ENCODE results near the gene HFM1.

HFM1 gene

DNA sequence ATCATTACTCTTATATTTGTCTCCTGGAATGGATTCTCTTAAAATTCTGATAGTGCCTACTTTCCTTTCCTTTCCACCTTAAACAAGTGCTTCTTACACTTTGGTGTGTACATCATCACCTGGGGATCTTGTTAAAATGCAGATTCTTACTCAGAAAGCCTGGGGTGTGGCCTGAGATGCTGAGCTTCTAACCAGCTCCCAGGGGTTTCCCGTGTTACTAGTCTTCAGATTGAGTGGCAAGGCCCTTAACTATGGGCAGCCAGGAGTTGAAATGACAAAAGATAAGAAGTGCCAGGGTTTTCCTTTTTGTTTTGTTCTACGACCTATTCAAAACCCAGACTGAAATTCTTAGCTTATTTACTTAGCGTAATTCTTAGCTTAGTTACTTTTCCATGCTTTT, 159.2 kb downstream of the HFM1 start:
- no peak for DNase-seq (ENCODE audit: low read depth in 3 of 3, low spot score in 1 of 3)

DNA sequence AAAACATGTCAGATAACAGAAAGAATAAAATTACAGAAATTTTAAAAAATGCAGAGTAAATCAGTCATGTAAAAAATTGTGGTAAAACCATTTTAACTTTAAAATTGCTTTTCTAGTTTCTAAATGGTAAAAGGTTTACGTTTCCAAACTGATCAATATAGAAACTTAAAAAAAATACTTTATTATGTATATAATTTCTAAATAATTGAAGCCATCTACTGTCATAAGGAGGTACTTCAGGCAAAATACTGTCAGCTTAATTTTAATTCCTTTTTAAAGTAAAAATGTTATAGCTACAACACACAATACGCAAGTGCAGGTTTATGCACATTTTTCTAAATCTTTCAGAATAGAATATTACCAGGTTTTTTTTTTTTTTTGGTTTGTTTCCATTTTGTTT, 159.9 kb downstream of the HFM1 start:
- no peak for DNase-seq (ENCODE audit: low read depth in 3 of 3, low spot score in 1 of 3)

DNA sequence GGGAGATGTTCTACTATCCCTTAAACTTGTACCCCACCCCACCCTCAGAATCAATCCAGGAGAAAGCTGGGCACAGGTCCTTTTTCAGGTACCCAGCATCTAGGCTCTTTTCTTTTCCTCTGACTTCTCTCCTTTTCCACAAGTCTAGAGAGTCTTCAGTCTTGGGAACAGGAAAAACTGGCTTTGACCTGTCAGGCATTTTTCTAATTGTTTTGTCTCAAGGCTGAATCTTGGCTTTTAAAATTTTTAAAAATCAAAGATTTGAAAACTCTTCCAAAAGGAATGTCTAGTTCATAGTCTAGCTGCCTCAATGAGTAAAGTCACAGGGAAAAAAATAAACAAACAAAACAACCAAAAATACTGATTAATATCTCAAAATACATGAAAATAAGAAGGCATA, 161.5 kb downstream of the HFM1 start:
- no peak for DNase-seq (ENCODE audit: low read depth in 3 of 3, low spot score in 1 of 3)

DNA sequence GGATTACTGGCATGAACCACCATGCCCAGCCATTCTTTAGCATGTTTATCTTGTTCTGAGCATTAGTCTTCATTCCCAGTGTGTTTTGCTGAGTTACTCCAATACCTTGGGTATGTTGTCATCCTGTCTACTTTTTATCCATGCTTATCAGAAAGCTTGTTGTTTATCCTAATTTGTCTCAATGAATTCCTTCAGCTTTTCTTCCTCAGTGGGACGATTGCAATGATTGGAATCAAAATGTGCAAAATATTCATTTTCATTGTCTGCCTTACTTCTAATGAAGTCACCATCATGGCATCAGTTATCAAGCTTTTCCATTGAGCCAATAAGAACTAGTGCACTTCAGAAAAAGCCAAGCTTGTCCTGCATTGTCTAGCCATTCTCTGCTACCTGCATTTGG, 170.5 kb downstream of the HFM1 start:
- no peak for DNase-seq (ENCODE audit: low read depth in 3 of 3, low spot score in 1 of 3)

DNA sequence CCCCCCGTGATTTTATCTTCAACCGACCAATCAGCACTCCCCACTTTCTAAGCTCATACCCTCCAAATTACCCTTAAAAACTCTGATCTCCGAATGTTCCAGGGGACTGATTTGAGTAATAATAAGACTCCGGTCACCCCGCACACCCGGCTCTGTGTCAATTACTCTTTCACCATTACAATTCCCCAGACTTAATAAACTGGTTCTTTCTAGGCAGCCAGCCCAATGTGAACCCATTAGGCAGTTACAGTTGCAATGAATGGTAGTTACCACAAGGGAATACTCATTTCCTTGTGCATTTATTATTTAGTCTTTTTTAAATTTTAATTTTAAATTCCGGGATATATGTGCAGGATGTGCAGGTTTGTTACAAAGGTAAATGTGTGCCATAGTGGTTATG, 177.9 kb downstream of the HFM1 start:
- DNase-seq (ENCODE audit: low read depth in 3 of 3, low spot score in 1 of 3): no peak

DNA sequence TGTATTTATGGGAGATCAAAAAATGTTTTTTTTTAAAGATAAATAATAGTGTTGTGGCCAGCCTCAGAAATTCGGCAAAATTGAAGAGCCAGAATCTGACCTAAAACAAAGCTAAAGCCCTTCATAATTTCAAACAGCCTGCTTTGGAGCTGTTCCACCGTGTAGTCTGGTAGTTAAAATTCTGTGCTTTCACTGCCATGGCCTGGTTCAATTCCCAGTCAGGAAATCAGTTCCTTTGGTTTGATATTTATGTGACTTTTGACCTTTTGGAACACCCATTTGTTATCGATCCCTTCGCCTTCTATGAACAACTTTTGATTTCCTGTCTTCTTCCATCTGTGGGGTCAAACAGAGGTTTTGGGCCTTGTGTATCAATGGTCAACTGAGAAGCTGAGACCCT, 179.8 kb downstream of the HFM1 start:
- DNase-seq (ENCODE audit: low read depth in 3 of 3, low spot score in 1 of 3): no peak

DNA sequence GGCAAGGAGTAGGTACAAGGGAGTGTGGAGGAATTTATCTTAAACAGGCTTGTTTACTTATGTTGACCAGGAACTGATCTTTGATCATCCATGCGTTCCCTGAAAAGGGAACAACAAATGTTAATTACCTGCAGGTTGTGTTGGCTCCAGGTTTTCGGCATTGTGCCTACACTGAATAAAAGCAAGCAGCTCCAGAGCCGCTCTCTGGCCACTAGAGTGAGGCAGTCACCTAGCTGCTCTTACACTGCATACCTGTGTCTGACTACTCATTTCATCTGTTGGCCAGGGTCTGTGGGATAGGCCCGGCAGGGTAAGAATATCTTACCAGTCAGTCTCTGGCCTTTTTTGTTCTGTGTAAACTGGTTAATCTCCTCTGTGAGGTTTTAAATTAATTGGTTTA, 183.6 kb downstream of the HFM1 start:
- DNase-seq (ENCODE audit: low read depth in 3 of 3, low spot score in 1 of 3): no peak

DNA sequence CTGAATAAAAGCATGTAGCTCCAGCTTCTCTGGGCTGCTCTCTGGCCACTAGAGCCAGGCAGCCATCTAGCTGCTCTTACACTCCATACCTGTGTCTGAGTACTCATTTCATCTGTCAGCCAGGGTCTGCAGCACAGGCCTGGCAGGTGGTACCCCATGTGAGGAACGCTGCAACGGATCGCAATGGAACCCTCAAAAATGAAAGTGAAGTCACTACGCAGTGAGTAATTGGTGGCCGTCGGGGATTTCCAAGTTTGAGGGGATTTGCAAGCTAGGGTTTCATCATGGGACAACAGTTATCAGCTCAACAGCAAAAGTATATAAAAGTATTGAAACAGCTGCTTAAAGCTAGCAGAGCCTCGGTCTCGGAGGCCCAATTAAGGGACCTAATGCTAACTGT, 186.7 kb downstream of the HFM1 start:
- no peak for DNase-seq (ENCODE audit: low read depth in 3 of 3, low spot score in 1 of 3)

All from stimulated activated CD4-positive, alpha-beta T cell treated with anti-CD3 and anti-CD28 coated beads, TNF-alpha, amount 100 ng/mL, for 1 hour (primary cell).